NCI-H446 treated with DMSO at 0.1 percent for 48 hours (cell line): Measurements from ENCODE around the gene AARS2.

ENCODE experiments used
- DNase-seq: peaks from one replicate; lab custom pipeline; 2025; lab: John Stamatoyannopoulos, UW

Gene AARS2

GRCh38 chr6:44275749-44276648 lies 37.1 kb downstream of the AARS2 start:
- no peak for DNase-seq

GRCh38 chr6:44275271-44275748 lies 37.8 kb downstream of the AARS2 start:
- DNase-seq: no peak

DNA sequence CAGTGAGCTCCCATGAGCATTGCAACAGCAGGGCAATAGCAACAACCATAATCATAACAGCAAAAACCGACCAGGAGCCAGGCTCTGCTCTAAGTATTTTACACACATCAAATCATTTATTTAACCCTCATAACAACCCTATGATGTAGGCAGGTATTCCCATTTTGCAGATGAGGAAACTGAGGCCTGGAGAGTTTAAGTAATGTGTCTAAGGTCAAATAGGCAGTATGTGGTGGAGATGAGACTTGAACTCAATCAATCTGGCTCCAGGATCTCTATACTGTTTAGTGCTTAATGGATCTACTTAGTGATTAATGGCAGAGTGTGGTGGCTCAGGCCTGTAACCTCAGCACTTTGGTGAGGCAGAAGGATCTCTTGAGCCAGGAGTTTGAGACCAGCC lies 39.5 kb downstream of the AARS2 start:
- DNase-seq: no peak

- DNase-seq: no peak
These were observed 40.1 kb downstream of the AARS2 start for GRCh38 chr6:44272999-44273566.

GRCh38 chr6:44272529-44272928 lies 40.6 kb downstream of the AARS2 start:
- no peak for DNase-seq

GRCh38 chr6:44271914-44272313 lies 41.2 kb downstream of the AARS2 start:
- DNase-seq: no peak

DNA sequence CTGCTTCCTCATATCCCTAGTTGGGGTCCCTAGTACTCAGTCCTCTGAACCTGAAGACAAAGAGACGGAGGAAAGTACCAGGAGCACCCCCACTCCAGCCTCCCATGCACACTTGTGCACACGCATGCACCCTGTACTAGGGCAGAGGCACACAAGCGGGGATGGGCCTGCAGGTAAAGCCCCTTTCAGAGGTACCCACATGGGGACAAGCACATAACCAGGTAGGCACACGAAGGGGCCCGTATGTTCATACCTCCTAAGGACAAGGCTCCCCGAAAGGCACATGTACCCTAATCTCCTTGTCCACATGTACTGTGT lies 41.8 kb downstream of the AARS2 start:
- DNase-seq: no peak

- no peak for DNase-seq
These were observed 42.4 kb downstream of the AARS2 start for GRCh38 chr6:44270526-44271405.

DNA sequence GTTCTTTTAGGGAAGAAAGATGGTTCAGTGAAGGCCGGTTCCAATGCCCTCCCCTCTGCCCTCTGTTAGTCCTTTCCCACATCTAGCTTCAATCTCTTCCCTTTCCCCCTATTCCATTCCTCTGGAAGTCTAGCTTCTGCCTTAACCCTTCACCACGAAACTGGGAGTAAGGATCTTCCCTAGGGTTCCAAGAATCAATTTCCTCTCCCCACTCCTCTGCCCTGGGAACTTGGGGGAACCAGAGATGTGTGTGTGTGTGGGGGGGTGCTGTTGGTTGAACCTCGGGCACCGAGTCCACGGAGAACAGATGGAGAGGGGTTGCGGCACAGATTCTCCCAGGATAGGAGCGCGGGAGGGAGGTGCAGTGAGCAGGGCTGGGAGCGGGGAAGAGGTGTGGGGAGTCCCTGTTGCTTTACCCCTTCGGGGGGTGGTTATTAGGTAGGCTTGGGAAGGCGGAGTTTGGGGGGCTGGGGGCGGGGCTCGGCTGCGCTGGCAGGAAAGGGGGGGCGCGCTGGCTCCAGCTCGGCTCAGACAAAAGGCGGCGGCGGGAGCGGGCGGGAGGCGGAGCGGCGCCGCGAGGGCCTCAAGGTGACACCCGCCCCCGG lies 43.1 kb downstream of the AARS2 start, which contains the start of gene TMEM151B:
Gene TMEM151B (plus strand): TSS at position 530 of the 605 bp plus-strand sequence. CDS start 293 bp downstream, outside the sequence.
- DNase-seq: no peak

- no peak for DNase-seq
These were observed 43.8 kb downstream of the AARS2 start for GRCh38 chr6:44269178-44269920.

DNA sequence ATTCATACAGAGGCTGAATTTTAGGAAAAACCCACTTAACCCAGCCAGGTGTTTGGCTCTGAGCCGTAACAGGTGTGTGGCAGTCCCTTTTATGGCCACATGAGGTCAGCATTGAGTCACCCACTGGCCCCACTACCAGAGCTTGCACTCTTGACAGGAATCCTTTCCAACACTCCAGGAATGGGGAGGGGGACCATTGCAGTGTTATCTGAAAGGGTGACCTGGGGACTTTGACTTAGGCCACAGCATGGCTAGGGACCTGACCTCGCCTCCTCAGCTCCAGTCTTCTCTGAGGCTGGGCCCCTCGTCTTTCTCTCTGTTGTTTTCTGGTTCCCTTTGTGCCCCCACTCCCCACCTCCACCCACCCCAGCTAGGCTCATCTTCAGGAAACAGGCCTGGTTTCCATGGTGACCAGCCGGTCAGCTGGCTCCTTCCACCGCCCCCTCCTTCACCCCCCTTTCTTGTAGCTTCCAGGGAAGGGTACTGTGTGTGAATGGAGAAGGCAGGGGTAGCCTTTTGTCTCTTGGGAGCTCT lies 45.0 kb downstream of the AARS2 start:
- no peak for DNase-seq

- DNase-seq: no peak
These were observed 45.9 kb downstream of the AARS2 start for GRCh38 chr6:44267252-44267651.

DNA sequence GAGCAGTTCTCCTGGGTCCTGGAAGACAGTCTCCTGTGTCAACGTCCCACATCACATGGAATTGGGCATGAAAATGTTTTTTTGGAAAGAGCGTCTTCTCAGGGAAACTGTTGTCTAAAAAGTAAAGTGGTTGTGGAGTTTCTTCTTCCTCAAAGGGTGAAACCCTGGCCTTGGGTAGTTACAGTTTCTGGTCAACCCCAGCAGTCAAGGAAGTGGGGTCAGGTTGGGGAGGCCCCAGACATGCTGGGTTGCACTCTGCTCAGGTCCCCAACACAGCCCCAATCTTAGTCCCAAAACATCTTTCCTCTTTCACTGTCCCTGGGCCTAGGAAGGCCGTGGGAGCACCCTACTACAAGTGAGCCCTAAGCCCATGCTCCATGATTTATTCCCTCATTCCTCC lies 46.8 kb downstream of the AARS2 start:
- DNase-seq: no peak

- no peak for DNase-seq
These were observed 47.4 kb downstream of the AARS2 start for GRCh38 chr6:44265722-44266233.

DNA sequence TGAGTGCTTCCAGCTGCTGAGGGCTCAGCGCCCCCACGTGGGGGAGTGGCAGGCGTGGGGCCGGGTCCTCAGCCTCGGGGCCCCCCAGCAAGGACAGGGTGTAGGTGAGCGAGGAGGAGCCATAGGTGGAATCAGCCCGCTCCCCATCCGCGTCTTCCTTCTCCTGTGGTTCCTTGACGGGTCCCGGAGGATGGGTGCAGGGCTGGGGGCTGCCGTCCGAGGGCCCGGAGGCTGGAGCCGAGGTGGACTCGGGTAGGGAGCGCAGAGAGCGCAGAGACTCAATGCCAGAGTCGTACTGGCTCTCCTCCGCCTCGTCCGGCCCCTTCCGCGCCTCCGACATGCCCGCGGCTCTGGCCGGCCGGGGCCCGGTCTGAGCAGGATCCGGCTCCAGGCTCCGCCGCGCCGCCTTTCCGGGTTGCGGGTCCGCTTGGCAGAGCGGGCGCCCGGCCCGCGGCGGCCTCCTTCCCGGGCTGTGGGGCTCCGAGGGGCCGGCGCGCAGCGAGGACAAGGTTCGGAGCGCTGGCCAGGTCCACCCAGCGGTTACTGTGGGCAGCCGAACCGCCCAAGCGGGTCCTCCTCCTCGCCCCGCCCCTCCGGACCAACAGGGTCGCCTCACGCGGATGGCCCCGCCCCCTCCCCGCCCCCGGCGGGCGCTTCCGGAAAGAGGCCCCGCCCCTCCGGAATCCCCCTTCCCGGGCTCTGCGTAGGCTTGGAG lies 48.0 kb downstream of the AARS2 start, which contains the start of gene NFKBIE:
Gene NFKBIE (minus strand): TSS at position 545 of the 715 bp plus-strand sequence. CDS start 205 bp downstream, at position 340.
- DNase-seq: peak; percentile 31

DNA sequence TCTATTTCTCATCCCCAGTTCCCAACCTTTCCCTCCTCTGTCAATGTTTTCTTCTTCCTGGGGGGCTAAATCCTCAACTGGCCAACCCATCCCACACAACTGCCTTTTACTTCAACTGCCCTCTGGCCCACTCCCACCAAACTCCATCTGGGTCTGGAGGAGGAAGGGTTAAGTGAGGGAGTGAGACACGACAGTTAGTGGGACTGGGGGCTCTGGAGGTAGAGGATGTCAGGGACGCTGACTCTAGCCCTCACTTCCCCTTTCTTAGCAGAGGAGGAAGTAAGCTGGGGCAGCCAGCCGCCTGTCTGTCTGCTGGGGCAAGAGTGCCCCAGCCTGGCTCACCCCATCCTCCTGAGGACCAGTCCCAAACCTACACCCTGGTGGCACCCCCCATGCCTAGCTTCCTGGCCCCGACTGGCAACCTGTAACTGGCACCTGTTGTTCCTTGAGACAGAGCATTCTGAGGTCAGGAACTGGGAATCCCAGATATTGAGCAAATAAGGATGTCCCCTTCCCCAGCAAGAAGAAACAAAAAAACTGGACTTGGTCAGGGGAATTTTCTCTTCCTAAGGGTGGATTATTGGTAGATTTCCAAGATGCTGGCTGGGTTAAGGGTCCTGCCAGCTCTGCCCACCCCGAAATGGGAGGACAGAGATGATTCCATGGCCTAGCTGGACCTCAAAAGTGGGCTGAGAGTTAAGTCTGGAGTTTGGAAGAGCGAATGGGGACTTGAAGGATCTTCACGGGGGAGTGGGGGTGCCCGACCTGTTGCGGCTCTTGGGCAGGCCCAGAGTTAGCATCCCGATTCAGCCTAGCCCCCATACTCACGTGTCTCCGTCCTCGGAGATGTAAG lies 48.8 kb downstream of the AARS2 start:
- DNase-seq: no peak

GRCh38 chr6:44263354-44264100 lies 49.6 kb downstream of the AARS2 start:
- DNase-seq: no peak
